ENCODE measurements around the gene GRHPR. TPM values are rescaled to one million over a fixed set of nuclear protein-coding genes. Genes with fewer than 3 reads are reported as not detected.
A peak's percentile ranks its signal among the peaks of the same experiment; 100 is the strongest.

Gene GRHPR
- total and polyA plus RNA-seq, 2 of the 4 experiments (the other 2 are of a cell fraction): 182 to 191 TPM

GRCh38 chr9:37442556-37442955 is 20.1 kb downstream of the GRHPR start:
- no peak overlapping the region for H3K4ac ChIP-seq (ENCODE audit: low read depth, low read length)
- no peak overlapping the region for H3K4me3 ChIP-seq (ENCODE audit: insufficient read depth, low read depth, low read length)
- CTCF ChIA-PET: no interaction called here
- H2BK20ac ChIP-seq (ENCODE audit: low read depth, low read length): no peak overlapping the region
- peaks cover 37 to 79% of the 10 kb centered on the region in 2 experiments for H3K79me1 ChIP-seq (ENCODE audit: low read depth in 1 of 2, low read length in 2 of 2)
- H3K18ac ChIP-seq (ENCODE audit: low read depth, low read length): no peak overlapping the region
- H3K56ac ChIP-seq (ENCODE audit: extremely low read depth, insufficient read depth, low read length): no peak overlapping the region
- H3K27ac ChIP-seq (ENCODE audit: insufficient read depth, low read length): no peak overlapping the region
- H3K9me1 ChIP-seq (ENCODE audit: insufficient read depth, low read length): peaks cover 12% of the 10 kb centered on the region
- no peak overlapping the region for H2AK5ac ChIP-seq (ENCODE audit: low read depth, low read length)
- DNase-seq (no peak), ATAC-seq (ENCODE audit: low read depth) (peak; percentile 43)
- dilution Hi-C loops (cut with HindIII; ENCODE audit: low sequenced_read_pairs, unreplicated experiment): no loop called here
- H3K23ac ChIP-seq (ENCODE audit: low read depth, low read length): no peak overlapping the region
- 0 out of 2 replicates have a peak overlapping the region, but pooled peaks have one; percentile 23 for H4K5ac ChIP-seq (ENCODE audit: low read depth, low read length)
- no TSS peak for BruUV-seq (replicated peaks)
- no peak overlapping the region for H2BK5ac ChIP-seq (ENCODE audit: low read depth, low read length, poor library complexity, severe bottlenecking)
- no peaks in the 10 kb centered on the region for H3K9me3 ChIP-seq (ENCODE audit: control insufficient read depth, insufficient read depth, low read length)
- POLR2A ChIA-PET (ENCODE audit: unreplicated experiment): no interaction called here
- H4K8ac ChIP-seq (ENCODE audit: low read depth in 2 of 2, low read length in 2 of 2): no peak overlapping the region
- no peak overlapping the region for H3K4me2 ChIP-seq (ENCODE audit: low read depth, low read length)
- peaks cover 38% of the 10 kb centered on the region for H3K36me3 ChIP-seq (ENCODE audit: control insufficient read depth, insufficient read depth, low read length)
- no peak overlapping the region for H3K14ac ChIP-seq (replicated peaks; ENCODE audit: low read depth, low read length)
- in situ Hi-C loops (cut with MboI; ENCODE audit: low sequenced_read_pairs): no loop called here
- H2BK15ac ChIP-seq (ENCODE audit: low read depth, low read length): no peak overlapping the region
- no peak overlapping the region for H4K91ac ChIP-seq (ENCODE audit: insufficient read depth, low read depth, low read length)
- H3K27me3 ChIP-seq (ENCODE audit: control insufficient read depth, insufficient read depth, low read length): no peaks in the 10 kb centered on the region
- TF ChIP-seq CEBPB (IDR thresholded peaks at IDR 0.05; ENCODE audit: low read depth, low read length): no peak
- no peak for TF ChIP-seq POLR2A (IDR thresholded peaks at IDR 0.05; ENCODE audit: low read depth, low read length)
- no peak for TF ChIP-seq SMC3 (IDR thresholded peaks at IDR 0.05; ENCODE audit: low read depth, low read length)
- TF ChIP-seq NFE2L2 (IDR thresholded peaks at IDR 0.05; ENCODE audit: low read depth, low read length): no peak
- no peak for TF ChIP-seq MXI1 (IDR thresholded peaks at IDR 0.05; ENCODE audit: borderline replicate concordance, low read depth, low read length)
- no peak for TF ChIP-seq ELK1 (IDR thresholded peaks at IDR 0.05; ENCODE audit: borderline replicate concordance, low read depth, low read length)
- TF ChIP-seq, protein P1, sequence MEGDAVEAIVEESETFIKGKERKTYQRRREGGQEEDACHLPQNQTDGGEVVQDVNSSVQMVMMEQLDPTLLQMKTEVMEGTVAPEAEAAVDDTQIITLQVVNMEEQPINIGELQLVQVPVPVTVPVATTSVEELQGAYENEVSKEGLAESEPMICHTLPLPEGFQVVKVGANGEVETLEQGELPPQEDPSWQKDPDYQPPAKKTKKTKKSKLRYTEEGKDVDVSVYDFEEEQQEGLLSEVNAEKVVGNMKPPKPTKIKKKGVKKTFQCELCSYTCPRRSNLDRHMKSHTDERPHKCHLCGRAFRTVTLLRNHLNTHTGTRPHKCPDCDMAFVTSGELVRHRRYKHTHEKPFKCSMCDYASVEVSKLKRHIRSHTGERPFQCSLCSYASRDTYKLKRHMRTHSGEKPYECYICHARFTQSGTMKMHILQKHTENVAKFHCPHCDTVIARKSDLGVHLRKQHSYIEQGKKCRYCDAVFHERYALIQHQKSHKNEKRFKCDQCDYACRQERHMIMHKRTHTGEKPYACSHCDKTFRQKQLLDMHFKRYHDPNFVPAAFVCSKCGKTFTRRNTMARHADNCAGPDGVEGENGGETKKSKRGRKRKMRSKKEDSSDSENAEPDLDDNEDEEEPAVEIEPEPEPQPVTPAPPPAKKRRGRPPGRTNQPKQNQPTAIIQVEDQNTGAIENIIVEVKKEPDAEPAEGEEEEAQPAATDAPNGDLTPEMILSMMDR (conservative IDR thresholded peaks at IDR 0.05; ENCODE audit: low read depth, low read length): no peak
- TF ChIP-seq BHLHE40 (IDR thresholded peaks at IDR 0.05; ENCODE audit: low read depth, low read length): no peak
- no peak overlapping the region for H3K9ac ChIP-seq (ENCODE audit: low read depth, low read length)
- peaks cover 18% of the 10 kb centered on the region; the same call in 1 of the 2 replicates for H4K20me1 ChIP-seq (ENCODE audit: insufficient read depth, low read length)
- peaks cover 12% of the 10 kb centered on the region for H3K4me1 ChIP-seq (ENCODE audit: control insufficient read depth, insufficient read depth, low read length)
- no peak overlapping the region for H2BK120ac ChIP-seq (ENCODE audit: low read depth, low read length)
- H2AFZ ChIP-seq (replicated peaks; ENCODE audit: low read length, poor library complexity): no peak overlapping the region
- intact Hi-C loops (cut with micrococcal nuclease): no loop called here
- no CpG with 5 or more reads among the region's 2 CpGs for WGBS, 2 experiments (ENCODE audit: extremely low coverage in 2 of 2, insufficient read length in 1 of 2)
- H2AK9ac ChIP-seq (replicated peaks; ENCODE audit: low read depth, low read length, poor library complexity): no peak overlapping the region
